NCI-H1105 treated with DMSO at 0.1 percent for 48 hours (cell line): ENCODE measurements around the gene REPS2.

ENCODE experiments used
- DNase-seq: peaks from one replicate; lab custom pipeline; 2025; lab: John Stamatoyannopoulos, UW

REPS2 gene

GRCh38 chrX:17005712-17006368, 59.4 kb downstream of the REPS2 start:
- DNase-seq = no peak

- no peak for DNase-seq
Measured at GRCh38 chrX:17007134-17007768, 60.8 kb downstream of the REPS2 start.

- DNase-seq = no peak
Measured at GRCh38 chrX:17009856-17010625, 63.6 kb downstream of the REPS2 start.

- no peak for DNase-seq
Measured at GRCh38 chrX:17012465-17012864, 66.0 kb downstream of the REPS2 start.

GRCh38 chrX:17014216-17014615, 67.8 kb downstream of the REPS2 start:
- no peak for DNase-seq

- DNase-seq = no peak
Measured at GRCh38 chrX:17017134-17017533, 70.7 kb downstream of the REPS2 start.

- DNase-seq = no peak
Measured at GRCh38 chrX:17020356-17020755, 73.9 kb downstream of the REPS2 start.

GRCh38 chrX:17020851-17021821, 74.7 kb downstream of the REPS2 start:
- no peak for DNase-seq

GRCh38 chrX:17021851-17022604, 75.6 kb downstream of the REPS2 start:
- DNase-seq = no peak

- no peak for DNase-seq
Measured at GRCh38 chrX:17023661-17024060, 77.2 kb downstream of the REPS2 start.

- DNase-seq = no peak
Measured at GRCh38 chrX:17024886-17025285, 78.4 kb downstream of the REPS2 start.

GRCh38 chrX:17025621-17026302, 79.3 kb downstream of the REPS2 start:
- DNase-seq = no peak

- DNase-seq = no peak
Measured at GRCh38 chrX:17027931-17028330, 81.5 kb downstream of the REPS2 start.

GRCh38 chrX:17028356-17028755, 81.9 kb downstream of the REPS2 start:
- DNase-seq = no peak

- DNase-seq = no peak
Measured at GRCh38 chrX:17030092-17030491, 83.6 kb downstream of the REPS2 start.

- no peak for DNase-seq
Measured at GRCh38 chrX:17030580-17031270, 84.3 kb downstream of the REPS2 start.

- no peak for DNase-seq
Measured at GRCh38 chrX:17031827-17032226, 85.4 kb downstream of the REPS2 start.

GRCh38 chrX:17032351-17032750, 85.9 kb downstream of the REPS2 start:
- DNase-seq = no peak

- no peak for DNase-seq
Measured at GRCh38 chrX:17033225-17033624, 86.8 kb downstream of the REPS2 start.

GRCh38 chrX:17035111-17035510, 88.7 kb downstream of the REPS2 start:
- no peak for DNase-seq
